GM18508 (cell line): ENCODE data around the gene LRIG1.
A peak's percentile ranks its signal among the peaks of the same experiment; 100 is the strongest.

Source experiments
- ATAC-seq: cut with Tn5 transposase; IDR thresholded peaks from one replicate; pipeline ENCODE4 v1.9.1; 2021; ENCODE audit warnings: moderate number of reproducible peaks; ENCODE audit not compliant: insufficient read depth, unreplicated experiment

LRIG1 gene

GRCh38 chr3:66406163-66406562, 94.7 kb downstream of the LRIG1 start:
- no peak for ATAC-seq

GRCh38 chr3:66405701-66406091, 95.1 kb downstream of the LRIG1 start:
- no peak for ATAC-seq

GRCh38 chr3:66404903-66405700, 95.7 kb downstream of the LRIG1 start:
- ATAC-seq: no peak

- ATAC-seq: no peak
These were observed 96.6 kb downstream of the LRIG1 start for GRCh38 chr3:66404197-66404596.

- ATAC-seq: no peak
These were observed 97.4 kb downstream of the LRIG1 start for GRCh38 chr3:66403323-66403990.

GRCh38 chr3:66402596-66403290, 98.1 kb downstream of the LRIG1 start:
- no peak for ATAC-seq

- ATAC-seq: no peak
These were observed 98.9 kb downstream of the LRIG1 start for GRCh38 chr3:66401675-66402491.

- ATAC-seq: no peak
These were observed 99.7 kb downstream of the LRIG1 start for GRCh38 chr3:66401157-66401550.

- ATAC-seq: no peak
These were observed 100.2 kb downstream of the LRIG1 start for GRCh38 chr3:66400411-66401156.

- ATAC-seq: no peak
These were observed 101.1 kb downstream of the LRIG1 start for GRCh38 chr3:66399529-66400232.

- ATAC-seq: no peak
These were observed 102.4 kb downstream of the LRIG1 start for GRCh38 chr3:66398228-66399025.

GRCh38 chr3:66397745-66398144, 103.1 kb downstream of the LRIG1 start:
- no peak for ATAC-seq

GRCh38 chr3:66396888-66397287, 103.9 kb downstream of the LRIG1 start:
- ATAC-seq: no peak

- ATAC-seq: no peak
These were observed 104.6 kb downstream of the LRIG1 start for GRCh38 chr3:66396161-66396760.

- ATAC-seq: no peak
These were observed 105.2 kb downstream of the LRIG1 start for GRCh38 chr3:66395635-66396034.

GRCh38 chr3:66394753-66395249, 106.0 kb downstream of the LRIG1 start:
- no peak for ATAC-seq

GRCh38 chr3:66394019-66394752, 106.6 kb downstream of the LRIG1 start:
- ATAC-seq: peak; percentile 85
